ENCODE results near the gene NOPCHAP1.
"Not testable (repeated sequence)": the region's sequence is repeated elsewhere in the genome, so short reads cannot be mapped to it uniquely, and the experiment has no call there.

Gene NOPCHAP1

DNA sequence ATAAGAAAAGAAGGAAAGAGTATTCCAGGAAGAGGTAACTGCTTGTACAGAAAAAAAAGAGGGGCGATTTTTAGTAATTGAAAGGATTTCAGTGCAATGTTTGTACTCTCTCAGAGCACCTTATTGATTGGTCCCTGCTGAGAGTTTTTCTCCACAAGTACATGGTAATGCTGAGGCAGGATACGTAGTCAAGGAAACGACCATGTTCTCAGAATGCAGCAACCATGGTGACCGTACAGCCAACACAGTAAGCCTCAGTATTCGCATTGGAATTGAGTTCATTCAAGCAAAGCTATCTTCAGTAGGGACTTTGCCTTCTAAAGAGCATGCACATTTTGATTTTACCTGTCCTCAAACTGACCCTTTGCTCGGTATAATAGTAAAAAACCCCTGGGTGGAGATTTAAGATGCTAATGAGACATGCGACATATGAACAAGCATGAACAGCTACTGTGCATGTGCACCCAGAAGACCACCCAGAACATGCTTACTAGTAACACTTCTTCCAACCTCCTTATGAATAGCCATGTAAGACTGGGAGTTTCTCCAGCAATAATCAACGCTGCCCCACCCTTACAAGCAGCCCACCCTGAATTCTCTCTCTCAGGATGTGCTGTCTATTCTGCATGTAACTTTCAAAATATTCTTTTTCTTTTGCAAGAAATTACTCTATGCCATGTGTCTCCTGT lies 21.8 kb upstream of the NOPCHAP1 start:
- Histone ChIP-seq H3K27ac (ENCODE audit: insufficient read depth, low read depth, low read length, poor library complexity, severe bottlenecking) (no peak overlapping the region), H3K27me3 (ENCODE audit: control insufficient read depth, insufficient read depth, low read length, poor library complexity, severe bottlenecking) (peaks cover 9% of the 10 kb centered on the region), H3K4me1 (ENCODE audit: control insufficient read depth, insufficient read depth, low read length) (no peaks in the 10 kb centered on the region), H3K36me3 (ENCODE audit: control insufficient read depth, insufficient read depth, low read length) (no peaks in the 10 kb centered on the region), H3K4me3 (ENCODE audit: insufficient read depth, low read depth, low read length) (no peak overlapping the region), H3K9me3 (ENCODE audit: control insufficient read depth, low read length) (no peaks in the 10 kb centered on the region)
- 89 to 91% methylated on average over 8 of the region's 8 CpGs for WGBS, 2 experiments

GRCh38 chr12:104964856-104965205 lies 21.3 kb upstream of the NOPCHAP1 start:
- no peaks in the 10 kb centered on the region for H3K36me3 ChIP-seq (ENCODE audit: control insufficient read depth, insufficient read depth, low read length)
- H3K9me3 ChIP-seq (ENCODE audit: control insufficient read depth, low read length), result no peaks in the 10 kb centered on the region
- no peak overlapping the region for H3K4me3 ChIP-seq (ENCODE audit: insufficient read depth, low read depth, low read length)
- WGBS, 2 experiments, result 82 to 88% methylated on average over 2 of the region's 2 CpGs
- no peak overlapping the region for H3K27ac ChIP-seq (ENCODE audit: insufficient read depth, low read depth, low read length, poor library complexity, severe bottlenecking)
- no peaks in the 10 kb centered on the region for H3K4me1 ChIP-seq (ENCODE audit: control insufficient read depth, insufficient read depth, low read length)
- peaks cover 4% of the 10 kb centered on the region for H3K27me3 ChIP-seq (ENCODE audit: control insufficient read depth, insufficient read depth, low read length, poor library complexity, severe bottlenecking)

DNA sequence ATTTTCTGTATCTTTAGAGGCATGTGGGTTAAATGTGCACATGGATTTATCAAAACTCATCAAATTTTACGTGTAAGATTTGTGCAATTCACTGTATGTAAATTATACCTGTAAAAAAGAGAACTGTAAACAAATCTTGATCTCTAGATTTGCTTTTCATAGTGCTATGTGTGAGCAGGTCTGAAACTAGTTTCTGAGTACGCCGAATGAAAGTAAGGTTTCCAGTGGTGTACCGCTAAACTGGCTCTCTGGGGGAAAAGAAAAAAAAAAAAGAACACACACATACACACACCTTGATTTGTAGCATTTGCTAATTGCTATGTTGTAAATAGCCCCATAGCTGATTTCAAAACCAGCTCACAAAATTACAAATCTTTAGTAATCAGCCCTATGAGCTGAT lies 19.4 kb upstream of the NOPCHAP1 start:
- Histone ChIP-seq H3K4me1 (ENCODE audit: control insufficient read depth, insufficient read depth, low read length) (no peaks in the 10 kb centered on the region), H3K36me3 (ENCODE audit: control insufficient read depth, insufficient read depth, low read length) (no peaks in the 10 kb centered on the region), H3K27me3 (ENCODE audit: control insufficient read depth, insufficient read depth, low read length, poor library complexity, severe bottlenecking) (no peaks in the 10 kb centered on the region), H3K9me3 (ENCODE audit: control insufficient read depth, low read length) (no peaks in the 10 kb centered on the region), H3K4me3 (ENCODE audit: insufficient read depth, low read depth, low read length) (no peak overlapping the region), H3K27ac (ENCODE audit: insufficient read depth, low read depth, low read length, poor library complexity, severe bottlenecking) (no peak overlapping the region)
- WGBS, 2 experiments, result 89 to 100% methylated on average over 3 to 4 of the region's 4 CpGs

- no peaks in the 10 kb centered on the region for H3K27me3 ChIP-seq (ENCODE audit: control insufficient read depth, insufficient read depth, low read length, poor library complexity, severe bottlenecking)
- H3K4me1 ChIP-seq (ENCODE audit: control insufficient read depth, insufficient read depth, low read length), result no peaks in the 10 kb centered on the region
- WGBS, 2 experiments, result 95 to 96% methylated on average over 3 of the region's 3 CpGs
- H3K4me3 ChIP-seq (ENCODE audit: insufficient read depth, low read depth, low read length), result no peak overlapping the region
- no peaks in the 10 kb centered on the region for H3K36me3 ChIP-seq (ENCODE audit: control insufficient read depth, insufficient read depth, low read length)
- H3K9me3 ChIP-seq (ENCODE audit: control insufficient read depth, low read length), result no peaks in the 10 kb centered on the region
- no peak overlapping the region for H3K27ac ChIP-seq (ENCODE audit: insufficient read depth, low read depth, low read length, poor library complexity, severe bottlenecking)
These were observed 16.8 kb upstream of the NOPCHAP1 start for GRCh38 chr12:104969343-104969742.

DNA sequence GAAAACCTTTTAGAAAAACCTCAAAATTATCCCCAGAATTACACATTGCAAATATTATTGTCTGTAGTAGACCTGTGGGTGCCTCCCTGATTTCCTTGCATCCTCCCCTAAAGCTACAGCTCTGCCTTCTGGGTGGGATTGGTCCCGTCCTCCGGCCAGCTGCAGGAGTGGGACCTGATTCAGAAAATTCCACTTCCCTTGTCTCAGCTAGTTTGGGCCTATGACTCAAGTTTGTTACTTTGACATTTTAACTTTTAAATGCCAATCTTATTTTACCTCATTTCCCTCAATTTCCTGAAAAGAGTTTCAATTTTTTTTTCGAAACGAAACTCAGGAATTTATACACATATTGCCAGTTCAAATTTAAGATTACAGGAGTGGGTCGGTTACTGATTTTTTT lies 14.8 kb upstream of the NOPCHAP1 start:
- Histone ChIP-seq H3K4me3 (ENCODE audit: insufficient read depth, low read depth, low read length) (no peak overlapping the region), H3K27ac (ENCODE audit: insufficient read depth, low read depth, low read length, poor library complexity, severe bottlenecking) (no peak overlapping the region), H3K27me3 (ENCODE audit: control insufficient read depth, insufficient read depth, low read length, poor library complexity, severe bottlenecking) (no peaks in the 10 kb centered on the region), H3K4me1 (ENCODE audit: control insufficient read depth, insufficient read depth, low read length) (no peaks in the 10 kb centered on the region), H3K9me3 (ENCODE audit: control insufficient read depth, low read length) (no peaks in the 10 kb centered on the region), H3K36me3 (ENCODE audit: control insufficient read depth, insufficient read depth, low read length) (no peaks in the 10 kb centered on the region)
- WGBS, 2 experiments, result 92 to 94% methylated on average over 5 of the region's 5 CpGs

- Histone ChIP-seq H3K9me3 (ENCODE audit: control insufficient read depth, low read length) (no peaks in the 10 kb centered on the region), H3K27me3 (ENCODE audit: control insufficient read depth, insufficient read depth, low read length, poor library complexity, severe bottlenecking) (no peaks in the 10 kb centered on the region), H3K4me1 (ENCODE audit: control insufficient read depth, insufficient read depth, low read length) (no peaks in the 10 kb centered on the region), H3K36me3 (ENCODE audit: control insufficient read depth, insufficient read depth, low read length) (no peaks in the 10 kb centered on the region), H3K4me3 (ENCODE audit: insufficient read depth, low read depth, low read length) (no peak overlapping the region), H3K27ac (ENCODE audit: insufficient read depth, low read depth, low read length, poor library complexity, severe bottlenecking) (no peak overlapping the region)
- 84 to 97% methylated on average over 4 to 5 of the region's 5 CpGs for WGBS, 2 experiments
These were observed 12.9 kb upstream of the NOPCHAP1 start for GRCh38 chr12:104973250-104973649.

DNA sequence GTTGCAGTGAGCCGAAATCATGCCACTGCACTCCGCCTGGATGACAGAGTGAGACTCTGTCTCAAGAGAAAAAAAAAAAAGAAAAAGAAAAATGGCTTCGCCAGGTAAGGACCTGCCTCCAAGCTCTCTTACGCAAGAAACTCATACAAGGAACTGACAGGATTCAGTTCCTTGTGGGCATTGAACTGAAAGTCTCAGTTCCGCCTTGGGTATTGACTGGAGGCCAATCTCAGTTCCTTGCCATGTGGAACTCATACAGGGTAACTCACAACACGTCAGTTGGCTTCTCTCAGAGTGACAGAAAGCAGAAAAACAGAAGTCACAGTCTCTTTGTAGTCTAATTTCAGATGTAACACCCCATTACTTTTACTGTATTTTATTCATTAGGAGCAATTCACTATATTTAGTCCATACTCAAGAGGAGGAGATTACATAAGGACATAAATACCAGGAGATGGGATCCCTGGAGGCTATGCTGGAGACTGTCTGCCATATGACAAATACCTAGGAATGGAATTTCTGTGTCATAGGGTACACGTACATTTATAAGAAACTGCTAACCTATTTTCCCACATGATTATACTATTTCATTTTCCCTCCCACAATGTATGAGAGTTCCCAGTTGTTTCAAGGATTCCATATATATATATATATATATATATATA lies 11.4 kb upstream of the NOPCHAP1 start:
- Histone ChIP-seq H3K4me3 (ENCODE audit: insufficient read depth, low read depth, low read length) (no peak overlapping the region), H3K4me1 (ENCODE audit: control insufficient read depth, insufficient read depth, low read length) (no peaks in the 10 kb centered on the region), H3K9me3 (ENCODE audit: control insufficient read depth, low read length) (no peaks in the 10 kb centered on the region), H3K27me3 (ENCODE audit: control insufficient read depth, insufficient read depth, low read length, poor library complexity, severe bottlenecking) (no peaks in the 10 kb centered on the region), H3K36me3 (ENCODE audit: control insufficient read depth, insufficient read depth, low read length) (no peaks in the 10 kb centered on the region), H3K27ac (ENCODE audit: insufficient read depth, low read depth, low read length, poor library complexity, severe bottlenecking) (no peak overlapping the region)
- WGBS, 2 experiments, result 91 to 93% methylated on average over 7 of the region's 7 CpGs

GRCh38 chr12:104975587-104976343 lies 10.4 kb upstream of the NOPCHAP1 start:
- H3K27ac ChIP-seq (ENCODE audit: insufficient read depth, low read depth, low read length, poor library complexity, severe bottlenecking), result no peak overlapping the region
- H3K36me3 ChIP-seq (ENCODE audit: control insufficient read depth, insufficient read depth, low read length), result no peaks in the 10 kb centered on the region
- H3K9me3 ChIP-seq (ENCODE audit: control insufficient read depth, low read length), result no peaks in the 10 kb centered on the region
- H3K4me3 ChIP-seq (ENCODE audit: insufficient read depth, low read depth, low read length), result no peak overlapping the region
- no peaks in the 10 kb centered on the region for H3K4me1 ChIP-seq (ENCODE audit: control insufficient read depth, insufficient read depth, low read length)
- WGBS, 2 experiments, result 92 to 95% methylated on average over 4 of the region's 4 CpGs
- no peaks in the 10 kb centered on the region for H3K27me3 ChIP-seq (ENCODE audit: control insufficient read depth, insufficient read depth, low read length, poor library complexity, severe bottlenecking)

GRCh38 chr12:104976703-104977102 lies 9.4 kb upstream of the NOPCHAP1 start:
- WGBS, 2 experiments, result 88 to 91% methylated on average over 8 of the region's 8 CpGs
- H3K36me3 ChIP-seq (ENCODE audit: control insufficient read depth, insufficient read depth, low read length), result no peaks in the 10 kb centered on the region
- H3K4me3 ChIP-seq (ENCODE audit: insufficient read depth, low read depth, low read length), result no peak overlapping the region
- H3K27ac ChIP-seq (ENCODE audit: insufficient read depth, low read depth, low read length, poor library complexity, severe bottlenecking), result no peak overlapping the region
- H3K9me3 ChIP-seq (ENCODE audit: control insufficient read depth, low read length), result no peaks in the 10 kb centered on the region
- no peaks in the 10 kb centered on the region for H3K27me3 ChIP-seq (ENCODE audit: control insufficient read depth, insufficient read depth, low read length, poor library complexity, severe bottlenecking)
- H3K4me1 ChIP-seq (ENCODE audit: control insufficient read depth, insufficient read depth, low read length), result no peaks in the 10 kb centered on the region

DNA sequence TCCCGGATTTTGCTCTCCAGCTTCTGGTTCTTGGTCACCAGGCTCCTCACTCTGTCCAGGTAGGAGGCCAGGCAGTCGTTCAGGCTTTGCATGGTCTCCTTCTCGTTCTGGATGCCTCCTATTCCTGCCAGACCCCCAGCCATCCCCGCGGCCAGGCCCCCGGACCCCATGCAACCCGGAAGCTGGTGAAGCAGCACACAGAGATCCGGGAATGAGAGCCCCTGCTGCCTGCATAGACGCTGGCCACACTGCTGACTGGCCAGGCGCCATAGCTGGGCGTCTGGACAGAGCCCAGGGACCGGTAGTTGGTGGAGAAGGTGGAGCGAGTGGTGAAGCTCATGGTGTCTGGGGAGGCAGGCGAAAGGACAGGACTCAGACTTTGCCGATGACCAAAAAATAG lies 8.4 kb upstream of the NOPCHAP1 start:
- not testable (repeated sequence) for H3K36me3 ChIP-seq (ENCODE audit: control insufficient read depth, insufficient read depth, low read length); H3K4me3 ChIP-seq (ENCODE audit: insufficient read depth, low read depth, low read length); H3K27ac ChIP-seq (ENCODE audit: insufficient read depth, low read depth, low read length, poor library complexity, severe bottlenecking); H3K9me3 ChIP-seq (ENCODE audit: control insufficient read depth, low read length); H3K4me1 ChIP-seq (ENCODE audit: control insufficient read depth, insufficient read depth, low read length); H3K27me3 ChIP-seq (ENCODE audit: control insufficient read depth, insufficient read depth, low read length, poor library complexity, severe bottlenecking)
- 92 to 94% methylated on average over 15 of the region's 15 CpGs for WGBS, 2 experiments
